ENCODE data around the gene DAZAP2.

DNA sequence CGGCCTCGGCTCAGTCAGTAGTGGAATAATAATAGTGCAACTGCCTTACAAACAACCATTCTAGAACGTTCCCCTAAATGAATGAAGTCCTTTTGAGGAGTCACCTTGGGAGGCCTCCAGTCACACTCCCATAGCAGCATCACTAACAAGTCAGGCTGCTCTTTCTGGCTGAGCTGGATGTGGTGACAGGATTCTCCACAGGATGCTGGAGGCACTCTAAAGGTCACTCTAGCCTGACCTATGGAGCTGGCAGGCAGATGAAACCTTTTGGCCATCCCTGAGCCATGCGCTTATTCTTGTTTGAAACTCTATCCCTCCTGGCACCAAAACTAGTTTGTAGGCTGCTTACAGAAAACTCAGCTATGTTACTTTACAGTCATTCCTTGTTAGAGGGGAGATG is 47.8 kb upstream of the DAZAP2 start:
- TF ChIP-seq, protein P1, sequence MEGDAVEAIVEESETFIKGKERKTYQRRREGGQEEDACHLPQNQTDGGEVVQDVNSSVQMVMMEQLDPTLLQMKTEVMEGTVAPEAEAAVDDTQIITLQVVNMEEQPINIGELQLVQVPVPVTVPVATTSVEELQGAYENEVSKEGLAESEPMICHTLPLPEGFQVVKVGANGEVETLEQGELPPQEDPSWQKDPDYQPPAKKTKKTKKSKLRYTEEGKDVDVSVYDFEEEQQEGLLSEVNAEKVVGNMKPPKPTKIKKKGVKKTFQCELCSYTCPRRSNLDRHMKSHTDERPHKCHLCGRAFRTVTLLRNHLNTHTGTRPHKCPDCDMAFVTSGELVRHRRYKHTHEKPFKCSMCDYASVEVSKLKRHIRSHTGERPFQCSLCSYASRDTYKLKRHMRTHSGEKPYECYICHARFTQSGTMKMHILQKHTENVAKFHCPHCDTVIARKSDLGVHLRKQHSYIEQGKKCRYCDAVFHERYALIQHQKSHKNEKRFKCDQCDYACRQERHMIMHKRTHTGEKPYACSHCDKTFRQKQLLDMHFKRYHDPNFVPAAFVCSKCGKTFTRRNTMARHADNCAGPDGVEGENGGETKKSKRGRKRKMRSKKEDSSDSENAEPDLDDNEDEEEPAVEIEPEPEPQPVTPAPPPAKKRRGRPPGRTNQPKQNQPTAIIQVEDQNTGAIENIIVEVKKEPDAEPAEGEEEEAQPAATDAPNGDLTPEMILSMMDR (conservative IDR thresholded peaks at IDR 0.05; ENCODE audit: low read length) = no peak
- no peak for TF ChIP-seq EZH2phosphoT487 (IDR thresholded peaks at IDR 0.05; ENCODE audit: borderline replicate concordance)
